ENCODE measurements around the gene PGLYRP1. TPM values are rescaled to one million over a fixed set of nuclear protein-coding genes. Genes with fewer than 3 reads are reported as not detected.

The PGLYRP1 gene
- total and polyA plus RNA-seq, 12 donors: 0.16 to 1.1 (median 0.81) TPM; not detected in 9

DNA sequence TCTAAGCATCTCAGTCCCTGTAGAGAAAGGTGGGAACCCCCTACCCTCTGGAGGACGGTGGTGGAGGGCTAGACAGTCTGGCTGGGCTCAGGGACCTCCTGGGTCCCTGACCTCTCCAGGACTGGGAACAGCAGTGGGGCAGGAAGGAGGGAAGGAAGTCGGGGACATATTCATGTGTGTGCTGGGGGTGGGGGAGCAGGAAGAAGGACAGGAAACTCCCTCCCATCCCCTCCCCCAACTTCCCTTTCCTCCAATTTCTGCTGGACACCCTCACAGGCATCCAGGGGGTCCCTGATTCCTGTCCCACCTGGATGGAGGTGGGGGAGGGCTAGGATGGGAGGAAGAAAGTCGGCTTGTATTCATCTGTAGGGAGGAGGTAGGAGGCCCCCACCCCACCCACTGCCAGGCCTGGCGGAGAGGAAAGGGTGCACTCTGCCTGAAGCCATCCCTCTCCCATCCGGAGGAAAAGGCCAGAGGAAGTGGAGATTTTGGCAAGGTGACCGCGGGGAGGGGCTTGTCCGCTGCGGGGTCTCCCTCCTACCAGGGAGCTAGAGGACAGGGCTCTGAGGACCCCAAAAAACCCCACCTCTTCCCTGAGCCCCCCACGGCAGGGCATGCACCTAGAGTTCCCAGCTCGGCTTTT, 51.5 kb downstream of the PGLYRP1 start:
- Histone ChIP-seq H3K27ac (peak overlapping the region; percentile 58 to 93 (median 81)), H3K4me3 (peak overlapping the region in 9 of 10 donors; percentile 39 to 63 (median 53))
- peak; percentile 41 to 51 for DNase-seq

DNA sequence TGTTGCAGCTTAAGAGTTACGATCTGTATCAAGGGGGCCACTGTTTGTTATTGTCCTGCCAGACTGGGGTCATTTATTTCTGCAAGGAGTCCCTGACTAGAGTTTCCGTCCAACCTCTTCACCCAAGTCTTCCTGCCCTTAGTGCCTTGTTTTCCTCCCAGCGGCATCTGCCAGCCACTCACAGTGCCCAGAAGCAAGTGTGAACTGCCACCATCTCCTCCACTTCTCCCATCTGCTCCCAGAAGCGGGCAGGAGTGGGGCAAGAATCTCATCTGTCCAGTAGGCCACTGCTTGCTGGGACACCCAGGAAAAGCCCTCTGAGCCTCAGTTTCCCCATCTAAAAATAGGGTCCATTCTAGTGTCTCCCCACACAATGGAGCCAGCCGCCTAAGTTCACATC, 53.2 kb downstream of the PGLYRP1 start:
- H3K27me3 ChIP-seq: peaks cover 0 to 70% (median 48%) of the 10 kb centered on the region in 7 donors
- no peak for ATAC-seq
- H3K4me3 ChIP-seq: no peak overlapping the region
- H3K36me3 ChIP-seq: peaks cover 0 to 7% (median 0%) of the 10 kb centered on the region in 9 donors
- peak overlapping the region in 2 of 10 donors; percentile 4 to 39 for H3K27ac ChIP-seq
- WGBS, 2 donors: 69 to 71% methylated on average over 5 of the region's 5 CpGs
- no peak for DNase-seq
- H3K4me1 ChIP-seq: peaks cover 0 to 25% (median 12%) of the 10 kb centered on the region in 9 donors
- TF ChIP-seq, protein P1, sequence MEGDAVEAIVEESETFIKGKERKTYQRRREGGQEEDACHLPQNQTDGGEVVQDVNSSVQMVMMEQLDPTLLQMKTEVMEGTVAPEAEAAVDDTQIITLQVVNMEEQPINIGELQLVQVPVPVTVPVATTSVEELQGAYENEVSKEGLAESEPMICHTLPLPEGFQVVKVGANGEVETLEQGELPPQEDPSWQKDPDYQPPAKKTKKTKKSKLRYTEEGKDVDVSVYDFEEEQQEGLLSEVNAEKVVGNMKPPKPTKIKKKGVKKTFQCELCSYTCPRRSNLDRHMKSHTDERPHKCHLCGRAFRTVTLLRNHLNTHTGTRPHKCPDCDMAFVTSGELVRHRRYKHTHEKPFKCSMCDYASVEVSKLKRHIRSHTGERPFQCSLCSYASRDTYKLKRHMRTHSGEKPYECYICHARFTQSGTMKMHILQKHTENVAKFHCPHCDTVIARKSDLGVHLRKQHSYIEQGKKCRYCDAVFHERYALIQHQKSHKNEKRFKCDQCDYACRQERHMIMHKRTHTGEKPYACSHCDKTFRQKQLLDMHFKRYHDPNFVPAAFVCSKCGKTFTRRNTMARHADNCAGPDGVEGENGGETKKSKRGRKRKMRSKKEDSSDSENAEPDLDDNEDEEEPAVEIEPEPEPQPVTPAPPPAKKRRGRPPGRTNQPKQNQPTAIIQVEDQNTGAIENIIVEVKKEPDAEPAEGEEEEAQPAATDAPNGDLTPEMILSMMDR (IDR thresholded peaks at IDR 0.05): no peak
- H3K9me3 ChIP-seq: no peaks in the 10 kb centered on the region
- intact Hi-C loops (cut with DNase I): loop anchor here in 1 of 10 donors (2.0 kb wide), 1 partner anchor 13 kb away; no protein-coding TSS in a partner anchor

More for the DNA sequence above, 51.5 kb downstream of the PGLYRP1 start:
- intact Hi-C loops (cut with DNase I): loop anchor here in 1 of 10 donors (2.0 kb wide), 1 partner anchor 15 kb away; no protein-coding TSS in a partner anchor
- Histone ChIP-seq H3K36me3 (peaks cover 0 to 7% (median 0%) of the 10 kb centered on the region in 9 donors), H3K4me1 (peaks cover 0 to 25% (median 12%) of the 10 kb centered on the region in 9 donors), H3K27me3 (peaks cover 0 to 85% (median 62%) of the 10 kb centered on the region in 7 donors), H3K9me3 (no peaks in the 10 kb centered on the region)
- TF ChIP-seq, protein P1 (IDR thresholded peaks at IDR 0.05): no peak
- ATAC-seq: peak; percentile 26 to 77 (median 63)
- 9 to 15% methylated on average over 11 of the region's 11 CpGs for WGBS, 2 donors

Small RNA genes within 50 kb of the gene (microRNA-seq; reads per million reads assigned to microRNA genes)
- 68.2 to 81.8 reads per million in 2 donors for gene MIR769

Other genes with a start within 250 kb of the PGLYRP1 start
- 100 to 1,000 TPM; 220 to 377 (median 296) TPM for gene DMPK, start 240.6 kb downstream of the PGLYRP1 start, total RNA-seq
- 100 to 1,000 TPM; 377 to 439 TPM for gene DMPK, start 240.6 kb downstream of the PGLYRP1 start, polyA plus RNA-seq
- gene DMWD, start 230.2 kb downstream of the PGLYRP1 start, total RNA-seq: 10 to 100 TPM; 54.2 to 78.1 (median 69.3) TPM
- gene DMWD, start 230.2 kb downstream of the PGLYRP1 start, polyA plus RNA-seq: 10 to 100 TPM; 44.6 to 58.9 TPM
- under 1 TPM in 2 of 10 donors, not detected in 8; 0.09 to 0.15 TPM for gene RSPH6A, start 207.7 kb downstream of the PGLYRP1 start, total RNA-seq
- gene RSPH6A, start 207.7 kb downstream of the PGLYRP1 start, polyA plus RNA-seq: not detected
- 10 to 100 TPM; 22.4 to 45.0 (median 33.0) TPM for gene SYMPK, start 159.9 kb downstream of the PGLYRP1 start, total RNA-seq
- 10 to 100 TPM; 30.5 to 75.0 TPM for gene SYMPK, start 159.9 kb downstream of the PGLYRP1 start, polyA plus RNA-seq
- gene FOXA3, start 158.7 kb downstream of the PGLYRP1 start, total RNA-seq: under 1 TPM in 1 of 10 donors, not detected in 9; 0.11 TPM
- gene FOXA3, start 158.7 kb downstream of the PGLYRP1 start, polyA plus RNA-seq: under 1 TPM in 1 of 2 donors, not detected in 1; 0.01 TPM
- 10 to 100 TPM; 15.9 to 23.0 (median 20.3) TPM for gene IRF2BP1, start 136.9 kb downstream of the PGLYRP1 start, total RNA-seq
- 10 to 100 TPM in 1 of 2 donors, 1 to 10 TPM in 1; 8.0 to 13.4 TPM for gene IRF2BP1, start 136.9 kb downstream of the PGLYRP1 start, polyA plus RNA-seq
- 10 to 100 TPM in 6 of 10 donors, 1 to 10 TPM in 4; 8.1 to 17.0 (median 10.3) TPM for gene MYPOP, start 120.4 kb downstream of the PGLYRP1 start, total RNA-seq
- gene MYPOP, start 120.4 kb downstream of the PGLYRP1 start, polyA plus RNA-seq: 1 to 10 TPM; 7.1 to 8.9 TPM
- gene NANOS2, start 108.3 kb downstream of the PGLYRP1 start, total RNA-seq: not detected
- gene NANOS2, start 108.3 kb downstream of the PGLYRP1 start, polyA plus RNA-seq: not detected
- 1 to 10 TPM; 4.4 to 7.8 (median 5.9) TPM for gene NOVA2, start 49.2 kb downstream of the PGLYRP1 start, total RNA-seq
- gene NOVA2, start 49.2 kb downstream of the PGLYRP1 start, polyA plus RNA-seq: 1 to 10 TPM; 1.6 to 8.2 TPM
- gene CCDC61, start 27.6 kb downstream of the PGLYRP1 start, total RNA-seq: 10 to 100 TPM in 1 of 10 donors, 1 to 10 TPM in 9; 6.6 to 10.3 (median 8.3) TPM
- 10 to 100 TPM in 1 of 2 donors, 1 to 10 TPM in 1; 7.3 to 11.6 TPM for gene CCDC61, start 27.6 kb downstream of the PGLYRP1 start, polyA plus RNA-seq
- gene IGFL4, start 17.9 kb upstream of the PGLYRP1 start, total RNA-seq: not detected
- not detected for gene IGFL4, start 17.9 kb upstream of the PGLYRP1 start, polyA plus RNA-seq
- gene IGFL3, start 101.6 kb upstream of the PGLYRP1 start, total RNA-seq: not detected
- not detected for gene IGFL3, start 101.6 kb upstream of the PGLYRP1 start, polyA plus RNA-seq
- gene IGFL2, start 125.2 kb upstream of the PGLYRP1 start, total RNA-seq: under 1 TPM in 1 of 10 donors, not detected in 9; 0.44 TPM
- gene IGFL2, start 125.2 kb upstream of the PGLYRP1 start, polyA plus RNA-seq: not detected
- not detected for gene IGFL1, start 206.7 kb upstream of the PGLYRP1 start, total RNA-seq
- gene IGFL1, start 206.7 kb upstream of the PGLYRP1 start, polyA plus RNA-seq: not detected

Data from heart right ventricle (tissue), 16 donors.